Breast epithelium (tissue), 4 donors: ENCODE data around the gene SNX4. TPM values are rescaled to one million over a fixed set of nuclear protein-coding genes. Genes with fewer than 3 reads are reported as not detected.

ENCODE experiments used
- DNase-seq, 2 donors: peaks; one replicate each; pipeline ENCODE4 v3.0.0-alpha.2; 2019; ENCODE audit warnings: low spot score in 2 of 2
- H3K27ac ChIP-seq, 2 donors: fragments of 200-600 bp; sonication (generic) in 1 of 2; one replicate each; pipeline ENCODE4 v1.5.1; 2016 to 2019; ENCODE audit warnings: mild to moderate bottlenecking in 1 of 2
- H3K27me3 ChIP-seq, 2 donors: fragments of 200-600 bp; sonication (generic) in 1 of 2; one replicate each; pipeline versions ENCODE4 v1.5.1 to v1.6.0; 2017 to 2019; ENCODE audit warnings: control low read depth in 1 of 2, mild to moderate bottlenecking in 1 of 2
- H3K36me3 ChIP-seq: fragments of 200-600 bp; one replicate; pipeline ENCODE4 v1.5.1; 2019
- H3K4me1 ChIP-seq, 2 donors: fragments of 200-600 bp; sonication (generic); one replicate each; pipeline ENCODE4 v1.5.1; 2016 to 2019; ENCODE audit warnings: control low read depth in 1 of 2
- H3K4me3 ChIP-seq, 3 donors: fragments of 200-600 bp; sonication (generic); 1 replicate in 2 of 3; 2 replicates in 1 of 3; pipeline ENCODE4 v1.5.1; 2016 to 2019; ENCODE audit warnings: mild to moderate bottlenecking in 3 of 3, moderate library complexity in 2 of 3
- H3K9me3 ChIP-seq, 2 donors: fragments of 200-600 bp; sonication (generic) in 1 of 2; one replicate each; pipeline ENCODE4 v1.5.1; 2016 to 2019; ENCODE audit warnings: control low read depth in 1 of 2
- CTCF ChIP-seq, 3 donors: fragments of 450-650 bp; IDR thresholded peaks; one replicate each; pipeline ENCODE4 v1.5.1; 2016 to 2017; ENCODE audit warnings: antibody characterized with exemption in 3 of 3, mild to moderate bottlenecking in 3 of 3, moderate library complexity in 3 of 3
- POLR2A ChIP-seq: fragments of 450-650 bp; IDR thresholded peaks from one replicate; pipeline ENCODE4 v1.6.1; 2016; ENCODE audit warnings: antibody characterized with exemption, mild to moderate bottlenecking, moderate library complexity
- POLR2AphosphoS5 ChIP-seq, 3 donors: sonication (generic); formaldehyde crosslinking; IDR thresholded peaks; one replicate each; pipeline ENCODE4 v1.6.1; 2017; ENCODE audit warnings: antibody characterized with exemption in 3 of 3
- intact Hi-C: fragments of 100-400 bp; cut with DNase I; formaldehyde crosslinking; loops from one replicate; pipeline ENCODE4 v1.15.1; 2023; ENCODE audit warnings: low total_unique reads
- total RNA-seq, 3 donors: library from RNA; depleted of rRNA; stranded (reverse); fragments of >200 nt; gene quantifications; one replicate each; pipeline ENCODE4 v1.1.0, GENCODE V29; 2016

Gene SNX4
- total RNA-seq, 3 donors from 2014 or later: 35.7 to 51.4 (median 50.1) TPM

GRCh38 chr3:125403789-125404188 lies 116.2 kb downstream of the SNX4 start:
- intact Hi-C loops: no loop called here
- no peak overlapping the region for H3K4me3 ChIP-seq
- TF ChIP-seq POLR2AphosphoS5 (IDR thresholded peaks at IDR 0.05) (no peak), CTCF (IDR thresholded peaks at IDR 0.05) (no peak), POLR2A (no peak)
- no peaks in the 10 kb centered on the region for H3K4me1 ChIP-seq
- no peak overlapping the region for H3K27ac ChIP-seq
- DNase-seq: no peak
- no peaks in the 10 kb centered on the region for H3K9me3 ChIP-seq
- no peaks in the 10 kb centered on the region for H3K36me3 ChIP-seq
- H3K27me3 ChIP-seq: no peaks in the 10 kb centered on the region

GRCh38 chr3:125402639-125403038 lies 117.4 kb downstream of the SNX4 start:
- intact Hi-C loops: no loop called here
- no peaks in the 10 kb centered on the region for H3K36me3 ChIP-seq
- no peak overlapping the region for H3K4me3 ChIP-seq
- no peak overlapping the region for H3K27ac ChIP-seq
- no peaks in the 10 kb centered on the region for H3K4me1 ChIP-seq
- DNase-seq: no peak
- TF ChIP-seq POLR2A: no peak
- TF ChIP-seq CTCF (IDR thresholded peaks at IDR 0.05): no peak
- TF ChIP-seq POLR2AphosphoS5 (IDR thresholded peaks at IDR 0.05): no peak
- H3K9me3 ChIP-seq: no peaks in the 10 kb centered on the region
- no peaks in the 10 kb centered on the region for H3K27me3 ChIP-seq

GRCh38 chr3:125401402-125401801 lies 118.6 kb downstream of the SNX4 start:
- Histone ChIP-seq H3K9me3 (no peaks in the 10 kb centered on the region), H3K4me3 (no peak overlapping the region), H3K27ac (no peak overlapping the region), H3K4me1 (no peaks in the 10 kb centered on the region), H3K36me3 (no peaks in the 10 kb centered on the region), H3K27me3 (no peaks in the 10 kb centered on the region)
- intact Hi-C loops: no loop called here
- TF ChIP-seq POLR2AphosphoS5 (IDR thresholded peaks at IDR 0.05) (no peak), POLR2A (no peak), CTCF (IDR thresholded peaks at IDR 0.05) (no peak)
- no peak for DNase-seq

- no peaks in the 10 kb centered on the region for H3K36me3 ChIP-seq
- H3K4me1 ChIP-seq: no peaks in the 10 kb centered on the region
- no peaks in the 10 kb centered on the region for H3K27me3 ChIP-seq
- intact Hi-C loops: no loop called here
- no peaks in the 10 kb centered on the region for H3K9me3 ChIP-seq
- no peak for TF ChIP-seq POLR2AphosphoS5 (IDR thresholded peaks at IDR 0.05)
- TF ChIP-seq POLR2A: no peak
- no peak for TF ChIP-seq CTCF (IDR thresholded peaks at IDR 0.05)
- H3K27ac ChIP-seq: no peak overlapping the region
- DNase-seq: no peak
- H3K4me3 ChIP-seq: no peak overlapping the region
Observed at GRCh38 chr3:125398952-125399351, 121.0 kb downstream of the SNX4 start.

Other genes starting within 250 kb of the SNX4 start
- gene ZNF148, start 144.9 kb downstream of the SNX4 start, total RNA-seq: 10 to 100 TPM; 29.8 to 47.7 (median 31.8) TPM
- gene OSBPL11, start 75.3 kb upstream of the SNX4 start, total RNA-seq: 10 to 100 TPM; 11.5 to 21.1 (median 14.2) TPM